ENCODE data around the gene B4GALT2.

B4GALT2 gene

GRCh38 chr1:43947061-43947873 lies 31.7 kb upstream of the B4GALT2 start:
- DNase-seq: no peak

GRCh38 chr1:43947874-43948437 lies 31.1 kb upstream of the B4GALT2 start:
- DNase-seq: no peak

GRCh38 chr1:43949678-43950077 lies 29.3 kb upstream of the B4GALT2 start:
- no peak for DNase-seq

GRCh38 chr1:43951021-43951985 lies 27.7 kb upstream of the B4GALT2 start:
- DNase-seq: no peak

- no peak for DNase-seq
Measured at GRCh38 chr1:43952731-43953346, 26.2 kb upstream of the B4GALT2 start.

- no peak for DNase-seq
Measured at GRCh38 chr1:43953361-43953760, 25.6 kb upstream of the B4GALT2 start.

GRCh38 chr1:43954036-43954435 lies 25.0 kb upstream of the B4GALT2 start:
- DNase-seq: no peak

- DNase-seq: no peak
Measured at GRCh38 chr1:43956234-43956633, 22.8 kb upstream of the B4GALT2 start.

GRCh38 chr1:43957407-43958040 lies 21.5 kb upstream of the B4GALT2 start:
- no peak for DNase-seq

- DNase-seq: no peak
Measured at GRCh38 chr1:43958351-43959255, 20.4 kb upstream of the B4GALT2 start.

- no peak for DNase-seq
Measured at GRCh38 chr1:43960798-43961197, 18.2 kb upstream of the B4GALT2 start.

GRCh38 chr1:43961692-43962091 lies 17.3 kb upstream of the B4GALT2 start:
- no peak for DNase-seq

GRCh38 chr1:43962324-43962723 lies 16.7 kb upstream of the B4GALT2 start:
- DNase-seq: no peak

- DNase-seq: no peak
Measured at GRCh38 chr1:43963006-43963405, 16.0 kb upstream of the B4GALT2 start.

GRCh38 chr1:43963890-43964289 lies 15.1 kb upstream of the B4GALT2 start:
- DNase-seq: no peak

GRCh38 chr1:43965316-43965715 lies 13.7 kb upstream of the B4GALT2 start:
- no peak for DNase-seq

GRCh38 chr1:43968348-43968948 lies 10.6 kb upstream of the B4GALT2 start:
- DNase-seq: no peak

- no peak for DNase-seq
Measured at GRCh38 chr1:43969416-43969745, 9.6 kb upstream of the B4GALT2 start.

GRCh38 chr1:43969746-43970466 lies 9.1 kb upstream of the B4GALT2 start, which contains the start of gene DPH2:
DPH2 (plus strand) TSS chr1:43970010; CDS start chr1:43970176, 166 bp downstream.
- peak; percentile 95 for DNase-seq

GRCh38 chr1:43970502-43970901 lies 8.5 kb upstream of the B4GALT2 start:
- DNase-seq: no peak
